Hippocampal formation (tissue), 2 donors: ENCODE measurements around the gene C1orf115.
"Not testable (repeated sequence)": the region's sequence is repeated elsewhere in the genome, so short reads cannot be mapped to it uniquely, and the experiment has no call there.

Source experiments
- DNase-seq, 2 donors: peaks; one replicate each; lab custom pipeline; 2025; lab: John Stamatoyannopoulos, UW

C1orf115 gene

GRCh38 chr1:220690140-220691052 is at the start of gene C1orf115:
TSS of gene C1orf115 (plus strand) at chr1:220690363. CDS start at chr1:220690403, 40 bp downstream.
- peak; percentile 12 to 15 for DNase-seq

- no peak for DNase-seq
Observed at GRCh38 chr1:220642285-220642684, 47.9 kb upstream of the C1orf115 start.

- DNase-seq, result no peak
Observed at GRCh38 chr1:220652995-220653394, 37.2 kb upstream of the C1orf115 start.

GRCh38 chr1:220655509-220655908 is 34.7 kb upstream of the C1orf115 start:
- DNase-seq, result no peak

GRCh38 chr1:220655961-220656740 is 34.0 kb upstream of the C1orf115 start:
- peak in 1 of 2 donors; percentile 32 for DNase-seq

- no peak for DNase-seq
Observed at GRCh38 chr1:220666349-220666748, 23.8 kb upstream of the C1orf115 start.

GRCh38 chr1:220669005-220669404 is 21.2 kb upstream of the C1orf115 start:
- no peak for DNase-seq

GRCh38 chr1:220670365-220670764 is 19.8 kb upstream of the C1orf115 start:
- no peak for DNase-seq

GRCh38 chr1:220673921-220674320 is 16.2 kb upstream of the C1orf115 start:
- no peak for DNase-seq

GRCh38 chr1:220677251-220677650 is 12.9 kb upstream of the C1orf115 start:
- DNase-seq, result no peak

- peak in 1 of 2 donors; percentile 10 for DNase-seq
Observed at GRCh38 chr1:220680085-220680687, 10.0 kb upstream of the C1orf115 start.

GRCh38 chr1:220681220-220681880 is 8.8 kb upstream of the C1orf115 start:
- DNase-seq, result no peak

GRCh38 chr1:220682901-220683576 is 7.1 kb upstream of the C1orf115 start:
- DNase-seq, result no peak

GRCh38 chr1:220683716-220684115 is 6.4 kb upstream of the C1orf115 start:
- not testable (repeated sequence) for DNase-seq

GRCh38 chr1:220684890-220685289 is 5.3 kb upstream of the C1orf115 start:
- no peak for DNase-seq

GRCh38 chr1:220685879-220686278 is 4.3 kb upstream of the C1orf115 start:
- no peak for DNase-seq

GRCh38 chr1:220687809-220688208 is 2.4 kb upstream of the C1orf115 start:
- no peak for DNase-seq

- DNase-seq, result no peak
Observed at GRCh38 chr1:220689666-220690065, 497 bp upstream of the C1orf115 start.

- no peak for DNase-seq
Observed at GRCh38 chr1:220691053-220691684, 1.0 kb downstream of the C1orf115 start.

GRCh38 chr1:220692436-220693228 is 2.5 kb downstream of the C1orf115 start:
- no peak for DNase-seq
